Liver (tissue), 9 donors: ENCODE data around the gene TMEM255B. TPM values are rescaled to one million over a fixed set of nuclear protein-coding genes. Genes with fewer than 3 reads are reported as not detected.
A peak's percentile ranks its signal among the peaks of the same experiment; 100 is the strongest.

Source experiments
- DNase-seq: peaks from one replicate; pipeline ENCODE4 v3.0.0-alpha.2; 2017; ENCODE audit warnings: low spot score
- H3K27ac ChIP-seq, 2 donors: one replicate each; pipeline ENCODE4 v1.7.0; 2013; ENCODE audit warnings: inconsistent platforms in 2 of 2, low read length in 2 of 2, control low read depth in 1 of 2, low read depth in 1 of 2, mild to moderate bottlenecking in 1 of 2
- H3K27me3 ChIP-seq, 4 donors: one replicate each; pipeline versions ENCODE4 v1.6.1 to v1.7.0; 2013; ENCODE audit warnings: low read length in 3 of 4, inconsistent platforms in 1 of 4, mild to moderate bottlenecking in 1 of 4, moderate library complexity in 1 of 4; ENCODE audit not compliant: control insufficient read depth in 4 of 4, insufficient read depth in 4 of 4
- H3K36me3 ChIP-seq, 4 donors: one replicate each; pipeline versions ENCODE4 v1.6.1 to v1.7.0; 2013; ENCODE audit warnings: low read length in 3 of 4, mild to moderate bottlenecking in 3 of 4, low read depth in 1 of 4, moderate library complexity in 1 of 4; ENCODE audit not compliant: control insufficient read depth in 4 of 4, insufficient read depth in 3 of 4
- H3K4me1 ChIP-seq, 4 donors: one replicate each; pipeline versions ENCODE4 v1.6.1 to v1.7.0; 2013; ENCODE audit warnings: low read length in 3 of 4, mild to moderate bottlenecking in 3 of 4, moderate library complexity in 1 of 4; ENCODE audit not compliant: control insufficient read depth in 4 of 4, insufficient read depth in 4 of 4
- H3K4me3 ChIP-seq, 3 donors: one replicate each; pipeline versions ENCODE4 v1.6.1 to v1.7.0; 2013; ENCODE audit warnings: low read length in 3 of 3, control low read depth in 1 of 3, low read depth in 1 of 3, mild to moderate bottlenecking in 1 of 3
- H3K9ac ChIP-seq, 2 donors: one replicate each; pipeline ENCODE4 v1.7.0; 2013; ENCODE audit warnings: low read length in 2 of 2, mild to moderate bottlenecking in 2 of 2, moderate library complexity in 2 of 2, control low read depth in 1 of 2, low read depth in 1 of 2
- H3K9me3 ChIP-seq, 4 donors: one replicate each; pipeline versions ENCODE4 v1.6.1 to v1.7.0; 2013; ENCODE audit warnings: low read length in 3 of 4; ENCODE audit not compliant: control insufficient read depth in 4 of 4
- ATF3 ChIP-seq: IDR thresholded peaks from 2 replicates; pipeline ENCODE4 v1.6.1; 2016; ENCODE audit warnings: antibody characterized with exemption
- EGR1 ChIP-seq, 2 donors: IDR thresholded peaks; 2 replicates each; pipeline ENCODE4 v1.6.1; 2016 to 2018; ENCODE audit warnings: antibody characterized with exemption in 2 of 2, low read depth in 2 of 2
- FOXA1 ChIP-seq: IDR thresholded peaks from 2 replicates; pipeline ENCODE4 v1.6.1; 2016; ENCODE audit warnings: antibody characterized with exemption
- FOXA2 ChIP-seq: IDR thresholded peaks from 2 replicates; pipeline ENCODE4 v1.6.1; 2016; ENCODE audit warnings: antibody characterized with exemption
- HNF4A ChIP-seq, 2 donors: conservative IDR thresholded peaks; 2 replicates each; pipeline ENCODE4 v1.6.1; 2016; ENCODE audit warnings: antibody characterized with exemption in 2 of 2, mild to moderate bottlenecking in 2 of 2
- HNF4G ChIP-seq: IDR thresholded peaks from 2 replicates; pipeline ENCODE4 v1.6.1; 2016; ENCODE audit warnings: antibody characterized with exemption
- JUND ChIP-seq, 2 donors: IDR thresholded peaks; 2 replicates each; pipeline ENCODE4 v1.6.1; 2016; ENCODE audit warnings: antibody characterized with exemption in 2 of 2
- MAX ChIP-seq: IDR thresholded peaks from 2 replicates; pipeline ENCODE4 v1.6.1; 2016; ENCODE audit warnings: antibody characterized with exemption
- NR2F2 ChIP-seq: IDR thresholded peaks from 2 replicates; pipeline ENCODE4 v1.6.1; 2016; ENCODE audit warnings: antibody characterized with exemption
- RAD21 ChIP-seq, 2 donors: IDR thresholded peaks; 2 replicates each; pipeline ENCODE4 v1.6.1; 2016; ENCODE audit warnings: antibody characterized with exemption in 2 of 2, mild to moderate bottlenecking in 2 of 2
- REST ChIP-seq: IDR thresholded peaks from 2 replicates; pipeline ENCODE4 v1.6.1; 2016; ENCODE audit warnings: antibody characterized with exemption, mild to moderate bottlenecking
- SP1 ChIP-seq: IDR thresholded peaks from 2 replicates; pipeline ENCODE4 v1.6.1; 2018; ENCODE audit warnings: antibody characterized with exemption, mild to moderate bottlenecking
- YY1 ChIP-seq: IDR thresholded peaks from 2 replicates; pipeline ENCODE4 v1.6.1; 2016; ENCODE audit warnings: antibody characterized with exemption, mild to moderate bottlenecking
- WGBS: extraction: QIAGEN DNeasy Blood & Tissue Kit; methylation state at CpG from one replicate; pipeline ENCODE4 v1.1.7; 2013; 5-methylcytosine and 5-hydroxymethylcytosine counted together
- polyA plus RNA-seq, 2 donors: library from polyadenylated mRNA; stranded (reverse) in 1 of 2; unstranded in 1 of 2; fragments of 200-250 nt in 1 of 2; fragments of >200 nt in 1 of 2; fragmentation: Nextera tagmentation in 1 of 2; extraction: Ambion mirVana in 1 of 2; gene quantifications; one replicate each; pipeline versions ENCODE4 v1.2.1 to v1.2.3, GENCODE V29; 2013 to 2015
- total RNA-seq, 2 donors: library from RNA; depleted of rRNA; stranded (reverse); fragments of >200 nt; gene quantifications; one replicate each; pipeline ENCODE4 v1.2.3, GENCODE V29; 2014
- donor health status: healthy.
- donor health status: healthy.
- donor health status: healthy.
- donor health status: healthy.
- donor health status: healthy.

Gene TMEM255B
- total and polyA plus RNA-seq, 4 donors = 0.37 to 8.6 (median 3.5) TPM

- no peaks in the 10 kb centered on the region for H3K9me3 ChIP-seq
- peaks cover 0 to 4% (median 0%) of the 10 kb centered on the region in 4 donors for H3K27me3 ChIP-seq
- H3K27ac ChIP-seq = no peak overlapping the region
- 74% methylated on average over 15 of the region's 15 CpGs for WGBS
- TF ChIP-seq JUND (IDR thresholded peaks at IDR 0.05) (no peak), NR2F2 (peak; percentile 48), RAD21 (IDR thresholded peaks at IDR 0.05) (no peak), ATF3 (no peak), SP1 (no peak), FOXA2 (no peak)
- peaks cover 0 to 18% (median 12%) of the 10 kb centered on the region in 4 donors for H3K4me1 ChIP-seq
- H3K9ac ChIP-seq = no peak overlapping the region
- H3K4me3 ChIP-seq = no peak overlapping the region
- no peaks in the 10 kb centered on the region for H3K36me3 ChIP-seq
- no peak for DNase-seq
These were observed 4.3 kb upstream of the TMEM255B start for GRCh38 chr13:113754691-113755090.

GRCh38 chr13:113756441-113757097 lies 2.5 kb upstream of the TMEM255B start:
- no peak overlapping the region for H3K27ac ChIP-seq
- TF ChIP-seq SP1 = no peak
- TF ChIP-seq MAX = no peak
- TF ChIP-seq YY1 = no peak
- TF ChIP-seq EGR1 (IDR thresholded peaks at IDR 0.05; ENCODE audit: low read depth in 2 of 2) = no peak
- H3K4me3 ChIP-seq = no peak overlapping the region
- peaks cover 0 to 22% (median 13%) of the 10 kb centered on the region in 4 donors for H3K4me1 ChIP-seq
- DNase-seq = no peak
- peaks cover 0 to 14% (median 1%) of the 10 kb centered on the region in 4 donors for H3K27me3 ChIP-seq
- H3K9me3 ChIP-seq = no peaks in the 10 kb centered on the region
- 90% methylated on average over 20 of the region's 20 CpGs for WGBS
- H3K36me3 ChIP-seq = no peaks in the 10 kb centered on the region
- H3K9ac ChIP-seq = no peak overlapping the region

- peak overlapping the region in 1 of 2 donors; percentile 5 for H3K9ac ChIP-seq
- peaks cover 0 to 22% (median 13%) of the 10 kb centered on the region in 4 donors for H3K4me1 ChIP-seq
- TF ChIP-seq NR2F2 (peak; percentile 61), ATF3 (no peak)
- peaks cover 0 to 3% (median 0%) of the 10 kb centered on the region in 4 donors for H3K36me3 ChIP-seq
- 4% methylated on average over 26 of the region's 26 CpGs for WGBS
- no peak for DNase-seq
- peak overlapping the region; percentile 50 to 69 (median 64) for H3K4me3 ChIP-seq
- peak overlapping the region; percentile 73 to 79 for H3K27ac ChIP-seq
- peaks cover 0 to 15% (median 1%) of the 10 kb centered on the region in 4 donors for H3K27me3 ChIP-seq
- no peaks in the 10 kb centered on the region for H3K9me3 ChIP-seq
These were observed 605 bp downstream of the TMEM255B start for GRCh38 chr13:113759525-113760137.

GRCh38 chr13:113761136-113761535 lies 2.1 kb downstream of the TMEM255B start:
- Histone ChIP-seq H3K9ac (no peak overlapping the region), H3K4me1 (peaks cover 0 to 22% (median 13%) of the 10 kb centered on the region in 4 donors), H3K36me3 (peaks cover 0 to 3% (median 0%) of the 10 kb centered on the region in 4 donors), H3K4me3 (no peak overlapping the region), H3K27me3 (peaks cover 0 to 15% (median 1%) of the 10 kb centered on the region in 4 donors), H3K9me3 (no peaks in the 10 kb centered on the region), H3K27ac (no peak overlapping the region)
- no peak for DNase-seq
- TF ChIP-seq RAD21 (IDR thresholded peaks at IDR 0.05) = no peak
- no peak for TF ChIP-seq FOXA1
- TF ChIP-seq EGR1 (IDR thresholded peaks at IDR 0.05; ENCODE audit: low read depth in 2 of 2) = no peak
- TF ChIP-seq HNF4G = no peak
- no peak for TF ChIP-seq ATF3
- TF ChIP-seq REST = no peak
- TF ChIP-seq HNF4A (conservative IDR thresholded peaks at IDR 0.05) = no peak
- 78% methylated on average over 7 of the region's 7 CpGs for WGBS
